Sigmoid colon (tissue), 7 donors: Measurements from ENCODE around the gene ATP2A2. TPM values are rescaled to one million over a fixed set of nuclear protein-coding genes. Genes with fewer than 3 reads are reported as not detected.
"Not testable (repeated sequence)": the region's sequence is repeated elsewhere in the genome, so short reads cannot be mapped to it uniquely, and the experiment has no call there.

Source experiments
- DNase-seq: peaks from one replicate; pipeline ENCODE4 v3.0.0-alpha.2; 2019
- H3K27ac ChIP-seq, 4 donors: fragments of 200-600 bp; sonication (generic); one replicate each; pipeline ENCODE4 v1.5.1; 2016 to 2019; ENCODE audit warnings: mild to moderate bottlenecking in 1 of 4
- H3K27me3 ChIP-seq, 3 donors: fragments of 200-600 bp; sonication (generic); one replicate each; pipeline ENCODE4 v1.5.1; 2019; ENCODE audit warnings: mild to moderate bottlenecking in 1 of 3
- H3K36me3 ChIP-seq, 4 donors: fragments of 200-600 bp; sonication (generic); one replicate each; pipeline ENCODE4 v1.5.1; 2016 to 2019
- H3K4me1 ChIP-seq, 4 donors: fragments of 200-600 bp; sonication (generic); one replicate each; pipeline ENCODE4 v1.5.1; 2017 to 2019
- H3K4me3 ChIP-seq, 4 donors: fragments of 200-600 bp; sonication (generic); one replicate each; pipeline ENCODE4 v1.5.1; 2017 to 2019; ENCODE audit warnings: mild to moderate bottlenecking in 2 of 4, moderate library complexity in 1 of 4
- H3K9me3 ChIP-seq, 4 donors: fragments of 200-600 bp in 3 of 4; sonication (generic) in 3 of 4; one replicate each; pipeline versions ENCODE4 v1.5.1 to v1.6.1; 2013 to 2019
- CTCF ChIP-seq, 4 experiments: fragments of 450-650 bp in 3 of 4; fragments of 200-600 bp in 1 of 4; IDR thresholded peaks; one replicate each; pipeline ENCODE4 v1.5.1; 2016 to 2019; ENCODE audit warnings: antibody characterized with exemption in 4 of 4, mild to moderate bottlenecking in 3 of 4, moderate library complexity in 2 of 4
- EP300 ChIP-seq, 4 donors: sonication (generic); formaldehyde crosslinking; IDR thresholded peaks; one replicate each; pipeline ENCODE4 v1.6.1; 2017; ENCODE audit warnings: antibody characterized with exemption in 4 of 4
- POLR2A ChIP-seq, 2 donors: fragments of 450-650 bp; IDR thresholded peaks; one replicate each; pipeline ENCODE4 v1.6.1; 2016; ENCODE audit warnings: antibody characterized with exemption in 2 of 2, mild to moderate bottlenecking in 2 of 2, moderate library complexity in 2 of 2
- POLR2AphosphoS5 ChIP-seq, 4 donors: sonication (generic); formaldehyde crosslinking; IDR thresholded peaks; one replicate each; pipeline ENCODE4 v1.6.1; 2017; ENCODE audit warnings: antibody characterized with exemption in 4 of 4
- WGBS, 2 donors: extraction: QIAGEN DNeasy Blood & Tissue Kit; methylation state at CpG; one replicate each; pipeline ENCODE4 v1.1.7; 2013; 5-methylcytosine and 5-hydroxymethylcytosine counted together
- intact Hi-C: fragments of 100-400 bp; cut with DNase I; formaldehyde crosslinking; loops from one replicate; pipeline ENCODE4 v1.15.1; 2023
- polyA plus RNA-seq, 3 donors: library from polyadenylated mRNA; stranded (reverse); fragments of 200-250 nt; gene quantifications; one replicate each; pipeline ENCODE4 v1.2.3, GENCODE V29; 2013
- total RNA-seq, 4 donors: library from RNA; depleted of rRNA; stranded (reverse); fragments of >200 nt; gene quantifications; one replicate each; pipeline ENCODE4 v1.1.0, GENCODE V29; 2016
- donor health status: healthy with polysubstance abuse.
- donor health status: Bipolar disorder and iron deficiency.
- donor health status: healthy.

The ATP2A2 gene
- total and polyA plus RNA-seq, 7 donors, result 16.6 to 121 (median 84.9) TPM

- H3K4me1 ChIP-seq, result peaks cover 0 to 7% (median 0%) of the 10 kb centered on the region in 4 donors
- intact Hi-C loops, result no loop called here
- no peak overlapping the region for H3K4me3 ChIP-seq
- H3K36me3 ChIP-seq, result no peaks in the 10 kb centered on the region
- no peak for DNase-seq
- 48 to 85% methylated on average over 6 of the region's 6 CpGs for WGBS, 2 donors
- H3K27ac ChIP-seq, result no peak overlapping the region
- no peak for TF ChIP-seq CTCF (IDR thresholded peaks at IDR 0.05)
- TF ChIP-seq POLR2A (IDR thresholded peaks at IDR 0.05), result no peak
- TF ChIP-seq POLR2AphosphoS5 (IDR thresholded peaks at IDR 0.05), result no peak
- no peaks in the 10 kb centered on the region for H3K27me3 ChIP-seq
- H3K9me3 ChIP-seq, result no peaks in the 10 kb centered on the region
Measured at GRCh38 chr12:110254971-110255540, 26.0 kb upstream of the ATP2A2 start.

GRCh38 chr12:110255890-110256456, 25.1 kb upstream of the ATP2A2 start:
- DNase-seq, H3K9me3 ChIP-seq, H3K4me1 ChIP-seq, intact Hi-C loops, H3K36me3 ChIP-seq, H3K4me3 ChIP-seq, H3K27me3 ChIP-seq: not testable (repeated sequence)
- H3K27ac ChIP-seq, result peak overlapping the region in 1 of 4 donors; percentile 42
- WGBS, 2 donors, result 91 to 95% methylated on average over 11 of the region's 11 CpGs

GRCh38 chr12:110256780-110257431, 24.1 kb upstream of the ATP2A2 start:
- TF ChIP-seq POLR2A (IDR thresholded peaks at IDR 0.05) (no peak), POLR2AphosphoS5 (IDR thresholded peaks at IDR 0.05) (no peak), EP300 (IDR thresholded peaks at IDR 0.05) (no peak), CTCF (IDR thresholded peaks at IDR 0.05) (no peak)
- H3K4me3 ChIP-seq, result no peak overlapping the region
- no peaks in the 10 kb centered on the region for H3K9me3 ChIP-seq
- 78 to 81% methylated on average over 12 of the region's 12 CpGs for WGBS, 2 donors
- H3K4me1 ChIP-seq, result peaks cover 0 to 4% (median 0%) of the 10 kb centered on the region in 4 donors
- peak; percentile 74 for DNase-seq
- H3K27ac ChIP-seq, result peak overlapping the region; percentile 15 to 53 (median 43)
- H3K36me3 ChIP-seq, result no peaks in the 10 kb centered on the region
- intact Hi-C loops, result no loop called here
- no peaks in the 10 kb centered on the region for H3K27me3 ChIP-seq

- no peaks in the 10 kb centered on the region for H3K9me3 ChIP-seq
- no peak for DNase-seq
Measured at GRCh38 chr12:110258466-110258865, 22.6 kb upstream of the ATP2A2 start.

More at GRCh38 chr12:110258466-110258865, 22.6 kb upstream of the ATP2A2 start:
- intact Hi-C loops, result no loop called here
- H3K4me3 ChIP-seq, result no peak overlapping the region
- no peaks in the 10 kb centered on the region for H3K36me3 ChIP-seq
- 93 to 94% methylated on average over 12 of the region's 12 CpGs for WGBS, 2 donors
- no peak for TF ChIP-seq EP300 (IDR thresholded peaks at IDR 0.05)
- TF ChIP-seq POLR2A (IDR thresholded peaks at IDR 0.05), result no peak
- TF ChIP-seq CTCF (IDR thresholded peaks at IDR 0.05), result no peak
- TF ChIP-seq POLR2AphosphoS5 (IDR thresholded peaks at IDR 0.05), result no peak
- H3K4me1 ChIP-seq, result no peaks in the 10 kb centered on the region
- no peak overlapping the region for H3K27ac ChIP-seq
- no peaks in the 10 kb centered on the region for H3K27me3 ChIP-seq
